ENCODE results near the gene RPN1. TPM values are rescaled to one million over a fixed set of nuclear protein-coding genes. Genes with fewer than 3 reads are reported as not detected.

Gene RPN1
- total and polyA plus RNA-seq, 2 of the 13 experiments (the other 11 are each of a cell fraction or from before 2014, with no cell fraction given) = 290 to 342 TPM

GRCh38 chr3:128680603-128681368, 30.2 kb upstream of the RPN1 start (continued):
- TF ChIP-seq, protein P1, sequence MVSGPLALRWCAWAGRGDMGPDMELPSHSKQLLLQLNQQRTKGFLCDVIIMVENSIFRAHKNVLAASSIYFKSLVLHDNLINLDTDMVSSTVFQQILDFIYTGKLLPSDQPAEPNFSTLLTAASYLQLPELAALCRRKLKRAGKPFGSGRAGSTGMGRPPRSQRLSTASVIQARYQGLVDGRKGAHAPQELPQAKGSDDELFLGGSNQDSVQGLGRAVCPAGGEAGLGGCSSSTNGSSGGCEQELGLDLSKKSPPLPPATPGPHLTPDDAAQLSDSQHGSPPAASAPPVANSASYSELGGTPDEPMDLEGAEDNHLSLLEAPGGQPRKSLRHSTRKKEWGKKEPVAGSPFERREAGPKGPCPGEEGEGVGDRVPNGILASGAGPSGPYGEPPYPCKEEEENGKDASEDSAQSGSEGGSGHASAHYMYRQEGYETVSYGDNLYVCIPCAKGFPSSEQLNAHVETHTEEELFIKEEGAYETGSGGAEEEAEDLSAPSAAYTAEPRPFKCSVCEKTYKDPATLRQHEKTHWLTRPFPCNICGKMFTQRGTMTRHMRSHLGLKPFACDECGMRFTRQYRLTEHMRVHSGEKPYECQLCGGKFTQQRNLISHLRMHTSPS (CRISPR knock-in tag; IDR thresholded peaks at IDR 0.05; ENCODE audit: low read depth) = no peak
- TF ChIP-seq NR2F1 (CRISPR knock-in tag; IDR thresholded peaks at IDR 0.05) (peak in 1 of 2 experiments; percentile 59; a peak in 2 of 4 replicates), NFE2L2 (IDR thresholded peaks at IDR 0.05; ENCODE audit: low read length) (no peak), GLI4 (CRISPR knock-in tag; IDR thresholded peaks at IDR 0.05; ENCODE audit: borderline replicate concordance) (0 out of 2 replicates have a peak, but pooled peaks have one; percentile 75), HMGXB3 (CRISPR knock-in tag; IDR thresholded peaks at IDR 0.05; ENCODE audit: borderline replicate concordance) (0 out of 2 replicates have a peak, but pooled peaks have one; percentile 67), NCOA2 (CRISPR knock-in tag; IDR thresholded peaks at IDR 0.05) (0 out of 2 replicates have a peak, but pooled peaks have one; percentile 14), ZNF800 (CRISPR knock-in tag; IDR thresholded peaks at IDR 0.05) (no peak), ZNF264 (CRISPR knock-in tag; IDR thresholded peaks at IDR 0.05) (peak; percentile 73), RFXANK (CRISPR knock-in tag; IDR thresholded peaks at IDR 0.05) (no peak), ZNF775 (CRISPR knock-in tag; IDR thresholded peaks at IDR 0.05; ENCODE audit: borderline replicate concordance) (peak; percentile 58; the same call in 1 of the 2 replicates), ZSCAN20 (CRISPR knock-in tag; IDR thresholded peaks at IDR 0.05; ENCODE audit: borderline replicate concordance) (0 out of 2 replicates have a peak, but pooled peaks have one; percentile 51), ZNF383 (CRISPR knock-in tag; IDR thresholded peaks at IDR 0.05; ENCODE audit: borderline replicate concordance) (0 out of 2 replicates have a peak, but pooled peaks have one; percentile 74), ZNF484 (CRISPR knock-in tag; IDR thresholded peaks at IDR 0.05; ENCODE audit: borderline replicate concordance, low read depth) (no peak), BRF2 (CRISPR knock-in tag; IDR thresholded peaks at IDR 0.05) (peak; percentile 81; the same call in 1 of the 2 replicates), ZSCAN30 (CRISPR knock-in tag; IDR thresholded peaks at IDR 0.05) (0 out of 2 replicates have a peak, but pooled peaks have one; percentile 37)
- TF ChIP-seq, protein P2, sequence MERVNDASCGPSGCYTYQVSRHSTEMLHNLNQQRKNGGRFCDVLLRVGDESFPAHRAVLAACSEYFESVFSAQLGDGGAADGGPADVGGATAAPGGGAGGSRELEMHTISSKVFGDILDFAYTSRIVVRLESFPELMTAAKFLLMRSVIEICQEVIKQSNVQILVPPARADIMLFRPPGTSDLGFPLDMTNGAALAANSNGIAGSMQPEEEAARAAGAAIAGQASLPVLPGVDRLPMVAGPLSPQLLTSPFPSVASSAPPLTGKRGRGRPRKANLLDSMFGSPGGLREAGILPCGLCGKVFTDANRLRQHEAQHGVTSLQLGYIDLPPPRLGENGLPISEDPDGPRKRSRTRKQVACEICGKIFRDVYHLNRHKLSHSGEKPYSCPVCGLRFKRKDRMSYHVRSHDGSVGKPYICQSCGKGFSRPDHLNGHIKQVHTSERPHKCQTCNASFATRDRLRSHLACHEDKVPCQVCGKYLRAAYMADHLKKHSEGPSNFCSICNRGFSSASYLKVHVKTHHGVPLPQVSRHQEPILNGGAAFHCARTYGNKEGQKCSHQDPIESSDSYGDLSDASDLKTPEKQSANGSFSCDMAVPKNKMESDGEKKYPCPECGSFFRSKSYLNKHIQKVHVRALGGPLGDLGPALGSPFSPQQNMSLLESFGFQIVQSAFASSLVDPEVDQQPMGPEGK (CRISPR knock-in tag; IDR thresholded peaks at IDR 0.05) = peak; percentile 73; the same call in 1 of the 2 replicates

Data from HepG2 (cell line).